ENCODE results near the gene CHCHD3.

The CHCHD3 gene

GRCh38 chr7:133081599-133082389, at the start of gene CHCHD3:
TSS of gene CHCHD3 (minus strand) at chr7:133082090. CDS start at chr7:133081937, 153 bp downstream.
- Histone ChIP-seq H3K9me3 (no peaks in the 10 kb centered on the region), H3K27ac (peak within 1 kb of the TSS; percentile 83 to 85), H3K4me3 (peak within 1 kb of the TSS; percentile 94 to 98), H3K27me3 (no peaks in the 10 kb centered on the region), H3K36me3 (no peaks in the 10 kb centered on the region), H3K4me1 (peaks cover 0 to 27% (median 15%) of the 10 kb centered on the region in 4 donors)
- no peak for TF ChIP-seq CTCF (IDR thresholded peaks at IDR 0.05)
- DNase-seq: peak; percentile 98 to 99
- intact Hi-C loops (cut with DNase I; ENCODE audit: low total_unique reads): loop anchor here (10.0 kb wide), 1 partner anchor 173 kb away; the partner anchor contains the start of gene EXOC4

- no peaks in the 10 kb centered on the region for H3K27me3 ChIP-seq
- H3K27ac ChIP-seq: no peak overlapping the region
- intact Hi-C loops (cut with DNase I; ENCODE audit: low total_unique reads): no loop called here
- no peaks in the 10 kb centered on the region for H3K9me3 ChIP-seq
- no peak for TF ChIP-seq CTCF (IDR thresholded peaks at IDR 0.05)
- no peak overlapping the region for H3K4me3 ChIP-seq
- no peak for DNase-seq
- H3K36me3 ChIP-seq: no peaks in the 10 kb centered on the region
- no peaks in the 10 kb centered on the region for H3K4me1 ChIP-seq
Measured at GRCh38 chr7:133130166-133130565, 48.3 kb upstream of the CHCHD3 start.

- H3K36me3 ChIP-seq: no peaks in the 10 kb centered on the region
- no peak overlapping the region for H3K27ac ChIP-seq
- no peaks in the 10 kb centered on the region for H3K4me1 ChIP-seq
- no peaks in the 10 kb centered on the region for H3K27me3 ChIP-seq
- TF ChIP-seq CTCF (IDR thresholded peaks at IDR 0.05): no peak
- DNase-seq: no peak
- intact Hi-C loops (cut with DNase I; ENCODE audit: low total_unique reads): no loop called here
- no peaks in the 10 kb centered on the region for H3K9me3 ChIP-seq
- no peak overlapping the region for H3K4me3 ChIP-seq
Measured at GRCh38 chr7:133126422-133126821, 44.5 kb upstream of the CHCHD3 start.

GRCh38 chr7:133124974-133125373, 43.1 kb upstream of the CHCHD3 start:
- H3K4me3 ChIP-seq: no peak overlapping the region
- no peaks in the 10 kb centered on the region for H3K27me3 ChIP-seq
- intact Hi-C loops (cut with DNase I; ENCODE audit: low total_unique reads): no loop called here
- no peak for DNase-seq
- no peak for TF ChIP-seq CTCF (IDR thresholded peaks at IDR 0.05)
- no peak overlapping the region for H3K27ac ChIP-seq
- no peaks in the 10 kb centered on the region for H3K9me3 ChIP-seq
- no peaks in the 10 kb centered on the region for H3K36me3 ChIP-seq
- H3K4me1 ChIP-seq: no peaks in the 10 kb centered on the region

GRCh38 chr7:133121175-133121844, 39.4 kb upstream of the CHCHD3 start:
- TF ChIP-seq CTCF (IDR thresholded peaks at IDR 0.05): no peak
- H3K27ac ChIP-seq: no peak overlapping the region
- no peaks in the 10 kb centered on the region for H3K36me3 ChIP-seq
- no peak for DNase-seq
- no peak overlapping the region for H3K4me3 ChIP-seq
- H3K9me3 ChIP-seq: no peaks in the 10 kb centered on the region
- no peaks in the 10 kb centered on the region for H3K4me1 ChIP-seq
- intact Hi-C loops (cut with DNase I; ENCODE audit: low total_unique reads): no loop called here
- H3K27me3 ChIP-seq: no peaks in the 10 kb centered on the region
